Effector memory CD4-positive, alpha-beta T cell (primary cell): ENCODE data around the gene RIN3.

Experiments
- DNase-seq, 3 donors: peaks; one replicate each; pipeline ENCODE4 v3.0.0-alpha.2; 2020
- H3K27ac ChIP-seq: 2 replicates; pipeline ENCODE4 v1.7.0; 2013; ENCODE audit warnings: mild to moderate bottlenecking, low read length, moderate library complexity; ENCODE audit not compliant: insufficient read depth, poor library complexity, severe bottlenecking
- H3K27me3 ChIP-seq: replicated peaks from 2 replicates; pipeline ENCODE4 v1.7.0; 2013; ENCODE audit warnings: mild to moderate bottlenecking, low read length; ENCODE audit not compliant: insufficient read depth, control insufficient read depth, poor library complexity, severe bottlenecking
- H3K36me3 ChIP-seq: 2 replicates; pipeline ENCODE4 v1.7.0; 2013; ENCODE audit warnings: mild to moderate bottlenecking, low read length, moderate library complexity; ENCODE audit not compliant: control insufficient read depth, insufficient read depth
- H3K4me1 ChIP-seq: 2 replicates; pipeline ENCODE4 v1.7.0; 2013; ENCODE audit warnings: low read length, mild to moderate bottlenecking; ENCODE audit not compliant: control insufficient read depth, insufficient read depth, poor library complexity, severe bottlenecking
- H3K4me3 ChIP-seq: 2 replicates; pipeline ENCODE4 v1.7.0; 2013; ENCODE audit warnings: low read length, low read depth, mild to moderate bottlenecking; ENCODE audit not compliant: insufficient read depth, poor library complexity, severe bottlenecking
- H3K9me3 ChIP-seq: 2 replicates; pipeline ENCODE4 v1.7.0; 2013; ENCODE audit warnings: mild to moderate bottlenecking, low read length, moderate library complexity; ENCODE audit not compliant: control insufficient read depth

RIN3 gene

DNA sequence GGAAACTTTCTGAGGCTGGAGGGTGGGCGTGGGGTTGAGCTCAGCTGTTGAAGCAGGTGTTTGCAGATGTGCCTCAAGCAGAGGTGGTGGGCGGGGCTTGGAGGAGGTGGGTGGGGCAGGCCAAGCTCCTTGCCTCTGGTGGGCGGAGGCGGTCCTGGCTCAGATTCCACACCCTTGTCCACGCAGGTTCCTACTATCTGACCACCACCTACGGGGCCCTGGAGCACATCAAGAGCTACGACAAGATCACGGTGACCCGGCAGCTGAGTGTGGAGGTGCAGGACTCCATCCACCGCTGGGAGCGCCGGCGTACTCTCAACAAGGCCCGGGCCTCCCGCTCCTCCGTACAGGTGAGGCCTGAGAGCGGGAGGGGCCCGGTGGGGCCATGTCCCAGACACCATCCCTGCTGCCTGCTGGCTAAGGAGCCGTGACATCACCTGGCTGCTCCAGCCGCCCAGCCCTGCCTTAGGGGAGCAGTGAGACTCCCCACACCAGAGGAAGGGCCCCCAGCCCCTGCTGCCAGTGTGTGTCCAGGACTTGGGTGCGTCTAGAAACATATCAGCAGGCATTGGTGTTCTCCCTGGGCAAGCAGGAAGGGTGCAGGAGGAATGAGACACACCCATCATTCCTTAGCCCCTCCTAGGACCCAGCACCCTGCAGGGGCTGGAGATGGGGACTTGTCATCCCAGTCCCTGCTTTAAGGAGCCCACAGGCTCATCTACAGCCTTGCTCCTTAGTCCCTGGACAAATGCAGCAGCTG lies 171.4 kb downstream of the RIN3 start:
- Histone ChIP-seq H3K36me3 (peaks cover 87% of the 10 kb centered on the region), H3K9me3 (no peaks in the 10 kb centered on the region), H3K4me1 (peaks cover 10% of the 10 kb centered on the region), H3K4me3 (no peak overlapping the region), H3K27me3 (no peaks in the 10 kb centered on the region), H3K27ac (no peak overlapping the region)
- DNase-seq: no peak

DNA sequence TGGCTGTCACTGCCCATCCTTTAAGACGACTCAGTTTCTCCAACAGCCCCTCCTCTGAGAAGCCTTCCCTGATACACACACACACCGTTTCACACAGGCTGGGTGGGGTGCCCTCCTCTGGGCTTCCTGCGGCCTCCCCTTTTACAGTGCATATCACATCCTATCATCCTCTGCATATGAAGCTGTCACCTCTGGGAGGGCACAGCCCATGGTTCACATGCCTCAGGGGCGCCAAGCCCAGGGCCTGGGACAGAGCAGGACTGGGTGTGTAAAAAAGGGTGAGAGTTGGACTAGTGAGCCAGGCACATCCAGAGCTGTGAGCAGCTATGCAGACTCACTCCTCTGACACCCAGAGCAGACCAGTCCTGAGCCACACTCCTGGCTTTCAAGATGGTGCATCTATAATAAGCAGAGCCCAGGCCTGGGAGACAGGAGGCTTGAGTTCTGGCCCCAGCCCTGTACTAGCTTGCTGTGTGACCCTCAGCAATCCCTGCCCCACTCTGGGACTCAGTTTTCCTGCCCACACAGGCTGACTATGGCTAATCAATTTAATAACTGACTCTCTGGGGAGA lies 172.3 kb downstream of the RIN3 start:
- no peak for DNase-seq
- H3K27ac ChIP-seq: peak overlapping the region; percentile 21
- H3K9me3 ChIP-seq: no peaks in the 10 kb centered on the region
- peaks cover 9% of the 10 kb centered on the region for H3K4me1 ChIP-seq
- peaks cover 84% of the 10 kb centered on the region for H3K36me3 ChIP-seq
- no peaks in the 10 kb centered on the region for H3K27me3 ChIP-seq
- no peak overlapping the region for H3K4me3 ChIP-seq

DNA sequence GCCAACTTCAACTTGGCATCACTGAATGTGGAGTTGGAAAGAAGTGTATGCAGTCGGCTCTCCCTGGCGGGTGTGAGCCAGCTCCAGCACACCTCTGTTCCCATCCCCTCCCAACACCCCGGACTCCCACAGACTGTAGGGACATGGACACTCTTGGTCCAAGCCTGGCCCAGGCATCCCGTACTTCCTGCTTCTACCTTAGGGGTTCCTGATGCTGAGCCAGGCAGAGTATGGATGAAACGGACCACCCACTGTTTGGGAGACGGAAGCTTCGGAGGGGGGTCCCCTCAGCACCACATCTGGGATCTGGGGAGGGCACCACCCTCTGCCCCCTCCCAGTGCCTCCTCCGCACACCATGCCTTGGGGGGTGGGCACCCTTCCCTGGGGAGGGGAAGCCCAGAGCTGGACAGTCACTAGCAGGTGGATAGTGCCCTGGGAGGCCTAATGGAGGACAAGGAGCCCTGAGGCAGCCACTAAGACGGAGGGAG lies 172.9 kb downstream of the RIN3 start:
- Histone ChIP-seq H3K4me1 (peaks cover 3% of the 10 kb centered on the region), H3K36me3 (peaks cover 80% of the 10 kb centered on the region), H3K27me3 (no peaks in the 10 kb centered on the region), H3K4me3 (no peak overlapping the region), H3K9me3 (no peaks in the 10 kb centered on the region), H3K27ac (peak overlapping the region; percentile 20)
- DNase-seq: no peak

DNA sequence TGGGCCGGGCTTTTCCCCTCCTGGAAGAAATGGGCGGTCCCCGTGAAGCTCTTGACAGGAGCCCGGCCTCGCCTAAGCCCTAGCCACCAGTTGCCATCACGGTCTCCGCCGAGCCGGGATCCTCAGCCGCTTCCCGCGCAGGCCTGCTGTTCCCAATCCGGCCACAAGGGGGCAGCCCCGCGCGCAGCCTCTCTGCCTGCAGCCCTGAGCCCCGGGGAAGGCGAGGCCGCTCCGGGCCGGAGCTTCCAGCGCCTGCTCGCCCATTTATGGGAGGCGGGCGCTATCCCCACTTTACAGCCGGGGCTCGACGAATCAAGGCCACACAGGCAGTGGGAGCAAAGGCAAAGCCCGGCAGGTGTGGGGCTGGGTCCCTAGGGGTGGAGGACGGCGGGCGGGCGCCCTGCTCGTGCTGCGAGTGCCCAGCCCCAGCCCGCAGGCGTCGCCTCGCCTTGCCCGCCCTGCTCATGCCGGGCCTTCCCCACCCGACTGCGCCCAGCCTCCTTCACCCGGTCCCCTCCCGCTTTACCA lies 173.4 kb downstream of the RIN3 start:
- H3K36me3 ChIP-seq: peaks cover 76% of the 10 kb centered on the region
- H3K27ac ChIP-seq: peak overlapping the region; percentile 20
- H3K4me1 ChIP-seq: peaks cover 3% of the 10 kb centered on the region
- DNase-seq: peak; percentile 31 to 47 (median 36)
- H3K9me3 ChIP-seq: no peaks in the 10 kb centered on the region
- no peaks in the 10 kb centered on the region for H3K27me3 ChIP-seq
- no peak overlapping the region for H3K4me3 ChIP-seq

DNA sequence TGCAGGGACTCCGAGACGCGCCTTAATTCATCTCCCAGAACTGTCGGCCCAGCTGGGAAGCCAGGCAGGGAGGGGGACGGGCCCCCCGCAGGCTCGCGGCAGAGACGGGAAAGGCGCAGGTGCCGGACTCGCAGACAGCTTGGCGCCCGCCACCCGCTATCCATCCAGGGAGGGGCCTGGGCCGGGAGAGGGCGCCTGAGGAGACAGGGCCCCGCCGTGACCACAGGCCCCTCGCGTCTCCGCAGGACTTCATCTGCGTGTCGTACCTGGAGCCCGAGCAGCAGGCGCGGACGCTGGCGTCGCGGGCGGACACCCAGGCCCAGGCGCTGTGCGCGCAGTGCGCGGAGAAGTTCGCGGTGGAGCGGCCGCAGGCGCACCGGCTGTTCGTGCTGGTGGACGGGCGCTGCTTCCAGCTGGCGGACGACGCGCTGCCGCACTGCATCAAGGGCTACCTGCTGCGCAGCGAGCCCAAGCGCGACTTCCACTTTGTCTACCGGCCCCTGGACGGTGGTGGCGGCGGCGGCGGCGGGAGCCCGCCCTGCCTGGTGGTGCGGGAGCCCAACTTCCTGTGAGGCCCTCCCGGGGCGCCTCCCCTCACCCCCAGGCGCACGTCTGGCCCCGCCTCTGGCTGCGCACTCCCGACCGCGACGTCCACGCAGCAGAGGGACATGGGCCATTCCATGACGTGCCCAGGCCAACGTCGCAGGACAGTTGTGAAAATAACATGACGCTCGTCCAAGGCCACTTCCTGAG lies 174.3 kb downstream of the RIN3 start:
- peaks cover 68% of the 10 kb centered on the region for H3K36me3 ChIP-seq

DNA sequence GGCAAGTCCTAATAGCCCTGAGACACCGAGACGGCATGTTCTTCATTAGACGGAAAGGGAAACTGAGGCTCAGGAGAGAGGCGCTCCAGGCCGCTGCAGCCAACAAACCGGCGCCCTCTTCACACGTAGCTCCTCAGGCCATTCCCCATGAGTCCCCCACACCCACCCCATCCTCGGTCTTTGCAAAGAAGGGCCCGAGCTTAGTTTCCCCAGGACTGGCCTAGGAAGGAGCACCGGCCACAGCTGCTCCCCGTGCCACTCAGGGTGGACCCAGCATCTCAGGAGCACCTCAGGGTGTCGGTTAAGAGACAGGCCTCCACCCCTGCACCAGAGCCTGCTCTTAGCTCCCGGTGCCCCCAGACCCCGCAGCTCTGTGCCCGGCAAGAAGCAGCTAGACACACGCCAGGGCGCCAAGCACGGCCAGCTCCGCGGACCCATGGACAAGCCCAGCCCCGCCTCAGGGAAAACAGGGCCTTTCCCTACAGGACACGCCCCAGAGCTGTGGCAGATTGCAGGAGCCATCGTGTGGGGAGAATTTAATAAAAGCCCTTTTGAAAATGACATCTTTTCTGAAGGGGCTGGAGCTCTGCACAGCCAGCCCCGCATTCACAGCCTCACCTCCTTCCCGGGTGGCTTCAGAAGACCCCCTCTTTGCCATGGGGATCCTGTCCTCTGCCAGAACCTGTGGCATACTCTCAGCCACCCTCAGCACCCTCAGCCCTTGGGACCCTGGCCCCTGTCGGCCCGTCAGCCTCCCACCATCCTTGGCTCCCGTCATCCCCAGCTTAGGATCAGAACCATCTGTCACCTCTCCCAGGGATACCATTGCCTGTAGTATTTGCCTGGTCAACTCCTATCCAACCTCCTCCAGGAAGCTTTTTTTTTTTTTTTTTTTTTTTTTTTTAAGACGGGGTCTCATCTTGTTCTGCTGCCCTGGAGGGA lies 175.1 kb downstream of the RIN3 start:
- no peak for DNase-seq
- H3K27me3 ChIP-seq: no peaks in the 10 kb centered on the region
- peaks cover 20% of the 10 kb centered on the region for H3K4me1 ChIP-seq
- no peak overlapping the region for H3K4me3 ChIP-seq
- no peak overlapping the region for H3K27ac ChIP-seq
- no peaks in the 10 kb centered on the region for H3K9me3 ChIP-seq
- peaks cover 60% of the 10 kb centered on the region for H3K36me3 ChIP-seq

More for the DNA sequence above, 174.3 kb downstream of the RIN3 start:
- H3K4me3 ChIP-seq: no peak overlapping the region
- H3K4me1 ChIP-seq: peaks cover 12% of the 10 kb centered on the region
- H3K27me3 ChIP-seq: no peaks in the 10 kb centered on the region
- no peak overlapping the region for H3K27ac ChIP-seq
- no peaks in the 10 kb centered on the region for H3K9me3 ChIP-seq
- DNase-seq: no peak

DNA sequence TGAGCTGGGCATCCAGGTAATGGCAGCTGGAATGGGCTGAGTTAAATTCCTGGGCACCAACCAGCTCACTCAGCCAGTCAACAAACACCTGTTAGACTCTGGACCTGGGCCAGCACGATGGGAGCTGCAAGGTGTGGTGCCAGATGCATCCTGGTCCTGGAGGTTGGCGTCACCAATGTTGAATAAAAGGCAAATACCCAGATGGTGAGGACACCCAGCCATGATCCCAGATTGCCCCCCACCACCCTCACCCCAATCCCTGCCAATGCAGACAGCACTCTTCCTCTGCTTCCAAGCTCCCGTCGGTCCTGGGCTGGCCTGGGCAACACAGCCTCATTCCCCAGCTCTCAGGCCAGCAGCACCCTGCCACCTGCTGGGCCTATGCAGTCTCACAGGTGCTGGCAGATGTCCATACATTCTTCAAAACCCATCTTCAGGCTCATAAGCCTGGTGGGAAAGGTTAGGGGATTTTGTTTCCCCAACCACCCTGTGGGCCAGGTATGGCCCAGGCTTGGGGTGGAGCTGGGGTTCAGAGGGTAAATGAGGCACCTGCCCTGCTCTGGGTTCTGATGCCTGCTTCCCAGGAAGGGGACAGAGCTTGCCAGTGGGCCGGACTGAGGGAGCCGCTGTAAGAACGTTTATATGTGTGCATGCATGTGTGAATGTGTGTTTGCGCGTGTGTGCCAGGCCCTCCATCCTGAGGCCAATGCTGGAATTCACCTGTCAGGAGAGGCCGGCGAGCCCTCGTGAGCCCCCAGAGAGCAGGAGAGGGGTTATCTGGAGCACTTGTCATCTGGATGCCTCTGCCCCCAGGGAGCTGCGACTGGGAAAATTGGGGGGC lies 176.8 kb downstream of the RIN3 start:
- H3K27ac ChIP-seq: no peak overlapping the region
- no peaks in the 10 kb centered on the region for H3K27me3 ChIP-seq
- no peak for DNase-seq
- H3K4me3 ChIP-seq: no peak overlapping the region
- peaks cover 20% of the 10 kb centered on the region for H3K4me1 ChIP-seq
- H3K36me3 ChIP-seq: peaks cover 43% of the 10 kb centered on the region
- no peaks in the 10 kb centered on the region for H3K9me3 ChIP-seq

DNA sequence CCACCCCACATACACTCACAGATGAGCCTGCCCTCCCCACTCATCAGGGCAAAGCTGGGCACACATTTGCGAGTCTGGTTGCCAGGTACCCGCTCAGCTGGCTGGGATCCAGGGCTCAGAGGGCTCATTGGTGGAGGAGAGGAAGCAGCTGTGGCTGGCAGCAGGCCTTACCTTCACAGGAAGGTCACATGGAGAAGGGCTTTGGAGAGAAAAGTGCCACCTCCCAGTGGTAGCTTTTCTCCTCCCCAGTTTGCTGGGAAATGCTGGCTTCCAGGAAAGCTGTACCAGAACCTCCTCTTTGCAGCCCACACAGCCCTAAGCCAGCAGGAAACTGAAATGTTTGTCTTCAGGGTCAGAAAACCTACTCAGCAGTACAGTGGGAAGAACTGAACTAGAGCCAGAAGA lies 179.2 kb downstream of the RIN3 start:
- Histone ChIP-seq H3K4me3 (no peak overlapping the region), H3K9me3 (no peaks in the 10 kb centered on the region), H3K36me3 (peaks cover 20% of the 10 kb centered on the region), H3K27me3 (no peaks in the 10 kb centered on the region), H3K27ac (no peak overlapping the region), H3K4me1 (peaks cover 17% of the 10 kb centered on the region)
- DNase-seq: no peak
